ENCODE results near the gene TPST1. TPM values are rescaled to one million over a fixed set of nuclear protein-coding genes. Genes with fewer than 3 reads are reported as not detected.

TPST1 gene
- total RNA-seq, 1 experiment from 2014 or later = 15.9 TPM

DNA sequence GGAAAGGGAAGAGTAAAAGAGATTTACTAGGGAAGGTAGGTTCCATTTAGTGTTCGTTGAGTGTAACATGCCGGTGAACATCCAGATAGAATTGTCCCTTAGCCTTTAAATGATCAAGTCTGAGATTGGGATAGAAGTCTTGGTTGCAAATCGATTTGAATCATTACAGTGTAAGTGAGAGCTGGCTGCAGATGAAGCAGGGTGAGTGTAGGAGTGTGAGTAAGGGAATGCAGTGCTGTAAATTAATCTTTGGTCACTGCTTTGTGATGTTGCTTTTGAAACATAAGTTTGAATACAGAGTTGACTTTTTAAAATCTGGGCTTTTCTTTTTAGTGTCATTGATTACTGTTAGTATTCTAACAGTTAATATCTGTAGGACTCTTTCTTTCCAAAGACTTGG lies 16.3 kb downstream of the TPST1 start:
- Histone ChIP-seq H4K20me1 (ENCODE audit: control insufficient read depth, insufficient read depth, insufficient read length) (no peaks in the 10 kb centered on the region), H3K27me3 (ENCODE audit: insufficient read depth, low read length) (no peaks in the 10 kb centered on the region), H3K4ac (ENCODE audit: low read depth, low read length) (no peak overlapping the region), H2BK20ac (ENCODE audit: low read depth, low read length, poor library complexity, severe bottlenecking) (no peak overlapping the region), H2AK5ac (ENCODE audit: insufficient read length, low read length) (no peak overlapping the region), H3K27ac (ENCODE audit: insufficient read length, low read depth, low read length) (no peak overlapping the region), H3T11ph (ENCODE audit: low read length) (no peak overlapping the region), H2BK12ac (ENCODE audit: insufficient read length, low read depth, low read length) (no peak overlapping the region), H3K23ac (ENCODE audit: insufficient read length, low read depth, low read length) (no peak overlapping the region), H3K14ac (ENCODE audit: insufficient read depth, low read length) (no peak overlapping the region), H3K79me1 (ENCODE audit: insufficient read depth, low read depth, low read length, poor library complexity, severe bottlenecking) (no peaks in the 10 kb centered on the region), H3K9me3 (ENCODE audit: control insufficient read depth, low read depth, low read length) (no peaks in the 10 kb centered on the region), H3K23me2 (ENCODE audit: insufficient read length, low read depth, low read length, poor library complexity, severe bottlenecking) (no peaks in the 10 kb centered on the region), H2AFZ (ENCODE audit: low read length) (no peak overlapping the region), H3K56ac (ENCODE audit: insufficient read length, low read depth, low read length) (no peak overlapping the region), H3K4me2 (ENCODE audit: insufficient read depth, insufficient read length, low read length) (no peak overlapping the region), H2BK5ac (ENCODE audit: insufficient read length, low read length) (no peak overlapping the region), H4K5ac (ENCODE audit: insufficient read length, low read depth, low read length) (no peak overlapping the region), H3K18ac (ENCODE audit: insufficient read length, low read depth, low read length) (no peak overlapping the region), H4K91ac (ENCODE audit: insufficient read length, low read depth, low read length) (no peak overlapping the region), H3K79me2 (ENCODE audit: insufficient read depth, low read length) (peaks cover 2% of the 10 kb centered on the region; the same call in 1 of the 2 replicates), H2BK120ac (ENCODE audit: low read depth, low read length, poor library complexity, severe bottlenecking) (no peak overlapping the region), H3K4me1 (ENCODE audit: insufficient read depth, low read length) (no peaks in the 10 kb centered on the region), H4K8ac (replicated peaks; ENCODE audit: insufficient read length, low read depth, low read length) (no peak overlapping the region), H2BK15ac (ENCODE audit: low read depth, low read length) (no peak overlapping the region), H3K9ac (ENCODE audit: extremely low read depth, insufficient read length, low read length) (no peak overlapping the region)
- H3K27me3 Mint-ChIP-seq (ENCODE audit: low read depth) = no peaks in the 10 kb centered on the region
- TF ChIP-seq CTCF (conservative IDR thresholded peaks at IDR 0.05) = no peak
- no peak for DNase-seq
- WGBS (ENCODE audit: extremely low coverage, insufficient read length, low lambda C conversion rate) = no CpG with 5 or more reads among the region's 3 CpGs
- no peaks in the 10 kb centered on the region for H3K36me3 Mint-ChIP-seq (ENCODE audit: insufficient read depth in 1 of 3, low read depth in 3 of 3)
- H3K27ac Mint-ChIP-seq = peak overlapping the region in 1 of 3 experiments; percentile 59; a peak in 1 of 7 replicates
- H3K4me3 Mint-ChIP-seq = no peak overlapping the region
- no peaks in the 10 kb centered on the region for H3K9me3 Mint-ChIP-seq
- H3K4me1 Mint-ChIP-seq = no peaks in the 10 kb centered on the region
